HEK293 (cell line): ENCODE results near the gene PTGR1.

Experiments
- CTCF ChIA-PET: fragments of 350-600 bp; formaldehyde crosslinking; extraction: SDS; loops from one replicate; lab custom pipeline; 2021; ENCODE audit warnings: antibody characterized with exemption; lab: Yijun Ruan, JAX
- POLR2A ChIA-PET: fragments of 300-600 bp; formaldehyde crosslinking; extraction: SDS; loops from one replicate; lab custom pipeline; 2020; ENCODE audit warnings: antibody characterized with exemption, inconsistent platforms; lab: Yijun Ruan, JAX
- H3K27ac ChIP-seq: fragments of 200-500 bp; sonication (Bioruptor generic); 2 replicates; pipeline ENCODE4 v1.5.1; 2014; ENCODE audit warnings: low read depth, low read length, control low read depth, inconsistent platforms; ENCODE audit errors: extremely low read depth
- H3K36me3 ChIP-seq, 2 experiments: fragments of 200-500 bp in 1 of 2; sonication (Bioruptor generic) in 1 of 2; 1 replicate in 1 of 2; 2 replicates in 1 of 2; pipeline ENCODE4 v1.5.1; 2014 to 2017; ENCODE audit warnings: inconsistent platforms in 2 of 2, low read length in 2 of 2; ENCODE audit not compliant: control insufficient read depth in 2 of 2, insufficient read depth in 1 of 2
- H3K4me1 ChIP-seq: fragments of 200-500 bp; sonication (Bioruptor generic); 2 replicates; pipeline ENCODE4 v1.5.1; 2014; ENCODE audit warnings: mild to moderate bottlenecking, low read length, inconsistent platforms; ENCODE audit not compliant: control insufficient read depth, insufficient read depth
- H3K4me3 ChIP-seq: 2 replicates; pipeline ENCODE4 v1.5.1; 2011; ENCODE audit warnings: low read depth, mild to moderate bottlenecking, control low read depth, low read length, moderate library complexity
- H3K9me3 ChIP-seq: fragments of 200-500 bp; sonication (Bioruptor generic); 2 replicates; pipeline ENCODE4 v1.5.1; 2014; ENCODE audit warnings: low read depth, low read length, inconsistent platforms; ENCODE audit not compliant: control insufficient read depth, insufficient read depth
- ELK4 ChIP-seq: IDR thresholded peaks from 2 replicates; pipeline ENCODE4 v1.6.1; 2011; ENCODE audit warnings: mild to moderate bottlenecking, low read depth, low read length, borderline replicate concordance
- GLIS2 ChIP-seq: fragments of 450-650 bp; formaldehyde crosslinking; IDR thresholded peaks from 2 replicates; pipeline ENCODE4 v1.5.1; 2016; ENCODE audit warnings: missing biosample characterization, missing genetic modification characterization
- SETDB1 ChIP-seq: IDR thresholded peaks from one replicate; pipeline ENCODE4 v1.6.1; 2017; ENCODE audit warnings: mild to moderate bottlenecking, low read length, moderate library complexity, mixed read lengths; ENCODE audit not compliant: insufficient read length
- ZBTB11 ChIP-seq: fragments of 450-650 bp; formaldehyde crosslinking; conservative IDR thresholded peaks from 2 replicates; pipeline ENCODE4 v1.5.1; 2016; ENCODE audit warnings: low read depth, missing biosample characterization, missing genetic modification characterization
- ZBTB7A ChIP-seq: fragments of 450-650 bp; formaldehyde crosslinking; IDR thresholded peaks from 2 replicates; pipeline ENCODE4 v1.5.1; 2016; ENCODE audit warnings: low read depth, missing biosample characterization, missing genetic modification characterization
- ZFP37 ChIP-seq: fragments of 450-650 bp; formaldehyde crosslinking; IDR thresholded peaks from 2 replicates; pipeline ENCODE4 v1.5.1; 2016; ENCODE audit warnings: missing biosample characterization, missing genetic modification characterization
- ZFP69B ChIP-seq: fragments of 450-650 bp; formaldehyde crosslinking; IDR thresholded peaks from 2 replicates; pipeline ENCODE4 v1.5.1; 2016; ENCODE audit warnings: missing biosample characterization, missing genetic modification characterization
- ZNF677 ChIP-seq: fragments of 450-650 bp; IDR thresholded peaks from 2 replicates; pipeline ENCODE4 v1.5.0; 2018; ENCODE audit warnings: missing biosample characterization, mild to moderate bottlenecking, missing genetic modification characterization, moderate library complexity
- TF ChIP-seq, protein P1 (sequence below): fragments of 450-650 bp; formaldehyde crosslinking; IDR thresholded peaks from 2 replicates; pipeline ENCODE4 v1.5.1; 2016; ENCODE audit warnings: missing biosample characterization, missing genetic modification characterization
- TF ChIP-seq, protein P2 (sequence below): fragments of 450-650 bp; formaldehyde crosslinking; IDR thresholded peaks from 2 replicates; pipeline ENCODE4 v1.5.1; 2016; ENCODE audit warnings: missing biosample characterization, missing genetic modification characterization

The PTGR1 gene

GRCh38 chr9:111514967-111515366 is 84.5 kb downstream of the PTGR1 start:
- no peaks in the 10 kb centered on the region for H3K4me1 ChIP-seq
- TF ChIP-seq ELK4: no peak
- TF ChIP-seq, protein P1, sequence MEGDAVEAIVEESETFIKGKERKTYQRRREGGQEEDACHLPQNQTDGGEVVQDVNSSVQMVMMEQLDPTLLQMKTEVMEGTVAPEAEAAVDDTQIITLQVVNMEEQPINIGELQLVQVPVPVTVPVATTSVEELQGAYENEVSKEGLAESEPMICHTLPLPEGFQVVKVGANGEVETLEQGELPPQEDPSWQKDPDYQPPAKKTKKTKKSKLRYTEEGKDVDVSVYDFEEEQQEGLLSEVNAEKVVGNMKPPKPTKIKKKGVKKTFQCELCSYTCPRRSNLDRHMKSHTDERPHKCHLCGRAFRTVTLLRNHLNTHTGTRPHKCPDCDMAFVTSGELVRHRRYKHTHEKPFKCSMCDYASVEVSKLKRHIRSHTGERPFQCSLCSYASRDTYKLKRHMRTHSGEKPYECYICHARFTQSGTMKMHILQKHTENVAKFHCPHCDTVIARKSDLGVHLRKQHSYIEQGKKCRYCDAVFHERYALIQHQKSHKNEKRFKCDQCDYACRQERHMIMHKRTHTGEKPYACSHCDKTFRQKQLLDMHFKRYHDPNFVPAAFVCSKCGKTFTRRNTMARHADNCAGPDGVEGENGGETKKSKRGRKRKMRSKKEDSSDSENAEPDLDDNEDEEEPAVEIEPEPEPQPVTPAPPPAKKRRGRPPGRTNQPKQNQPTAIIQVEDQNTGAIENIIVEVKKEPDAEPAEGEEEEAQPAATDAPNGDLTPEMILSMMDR (tag by site-specific recombination): no peak
- TF ChIP-seq ZBTB11: no peak
- TF ChIP-seq ZNF677 (tag by site-specific recombination): no peak
- TF ChIP-seq ZFP37 (tag by site-specific recombination): no peak
- no peak for TF ChIP-seq ZBTB7A (tag by site-specific recombination)
- TF ChIP-seq, protein P2, sequence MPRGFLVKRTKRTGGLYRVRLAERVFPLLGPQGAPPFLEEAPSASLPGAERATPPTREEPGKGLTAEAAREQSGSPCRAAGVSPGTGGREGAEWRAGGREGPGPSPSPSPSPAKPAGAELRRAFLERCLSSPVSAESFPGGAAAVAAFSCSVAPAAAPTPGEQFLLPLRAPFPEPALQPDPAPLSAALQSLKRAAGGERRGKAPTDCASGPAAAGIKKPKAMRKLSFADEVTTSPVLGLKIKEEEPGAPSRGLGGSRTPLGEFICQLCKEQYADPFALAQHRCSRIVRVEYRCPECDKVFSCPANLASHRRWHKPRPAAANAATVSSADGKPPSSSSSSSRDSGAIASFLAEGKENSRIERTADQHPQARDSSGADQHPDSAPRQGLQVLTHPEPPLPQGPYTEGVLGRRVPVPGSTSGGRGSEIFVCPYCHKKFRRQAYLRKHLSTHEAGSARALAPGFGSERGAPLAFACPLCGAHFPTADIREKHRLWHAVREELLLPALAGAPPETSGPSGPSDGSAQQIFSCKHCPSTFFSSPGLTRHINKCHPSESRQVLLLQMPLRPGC (tag by site-specific recombination): no peak
- no peak for TF ChIP-seq GLIS2
- TF ChIP-seq ZFP69B (tag by site-specific recombination): no peak
- TF ChIP-seq SETDB1: no peak
- H3K36me3 ChIP-seq: no peaks in the 10 kb centered on the region
- CTCF ChIA-PET: no interaction called here
- POLR2A ChIA-PET: no interaction called here
- no peaks in the 10 kb centered on the region for H3K9me3 ChIP-seq
- no peak overlapping the region for H3K27ac ChIP-seq
- no peak overlapping the region for H3K4me3 ChIP-seq
